Activated T-cell treated with anti-CD3 and anti-CD28 coated beads for 48 hours (primary cell): ENCODE results near the gene MED28.

ENCODE experiments used
- DNase-seq: peaks from one replicate; pipeline ENCODE4 v3.0.0-alpha.2; 2020; ENCODE audit warnings: low read depth

Gene MED28

GRCh38 chr4:17667253-17667652 is 52.8 kb downstream of the MED28 start:
- DNase-seq: no peak

GRCh38 chr4:17667653-17668201 is 53.3 kb downstream of the MED28 start:
- DNase-seq: no peak

- no peak for DNase-seq
These were observed 56.0 kb downstream of the MED28 start for GRCh38 chr4:17670423-17670822.

- no peak for DNase-seq
These were observed 66.3 kb downstream of the MED28 start for GRCh38 chr4:17680559-17681280.

GRCh38 chr4:17681281-17682221 is 67.1 kb downstream of the MED28 start:
- DNase-seq: no peak

GRCh38 chr4:17682222-17682566 is 67.8 kb downstream of the MED28 start:
- DNase-seq: no peak
